Cardiac muscle cell (in vitro differentiated cells and primary cell): Measurements from ENCODE around the gene CPNE5. TPM values are rescaled to one million over a fixed set of nuclear protein-coding genes. Genes with fewer than 3 reads are reported as not detected.
A peak's percentile ranks its signal among the peaks of the same experiment; 100 is the strongest.
"Not testable (repeated sequence)": the region's sequence is repeated elsewhere in the genome, so short reads cannot be mapped to it uniquely, and the experiment has no call there.

Experiments used
- DNase-seq, 2 donors: peaks; one replicate each; pipeline versions ENCODE4 v3.0.0 to v3.0.0-alpha.2; 2010 to 2017; ENCODE audit warnings: low read depth in 1 of 2, low spot score in 1 of 2
- H3K27ac ChIP-seq: fragments of 200-600 bp; sonication (generic); 2 replicates; pipeline ENCODE4 v1.5.1; 2016
- H3K27me3 ChIP-seq: fragments of 200-600 bp; sonication (generic); 2 replicates; pipeline ENCODE4 v1.6.0; 2016; ENCODE audit warnings: control low read depth
- H3K36me3 ChIP-seq: fragments of 200-600 bp; sonication (generic); 2 replicates; pipeline ENCODE4 v1.5.1; 2016; ENCODE audit warnings: control low read depth
- H3K4me1 ChIP-seq: fragments of 200-600 bp; sonication (generic); 2 replicates; pipeline ENCODE4 v1.8.1; 2017; ENCODE audit warnings: low read depth, mild to moderate bottlenecking, mixed run types
- H3K4me3 ChIP-seq: fragments of 200-600 bp; sonication (generic); 2 replicates; pipeline ENCODE4 v1.5.1; 2016; ENCODE audit warnings: mild to moderate bottlenecking
- H3K9me3 ChIP-seq: fragments of 200-600 bp; sonication (generic); 2 replicates; pipeline ENCODE4 v1.5.1; 2017; ENCODE audit warnings: low read depth, mild to moderate bottlenecking, control low read depth
- polyA plus RNA-seq: library from polyadenylated mRNA; unstranded; fragments of >200 nt; fragmentation: Nextera tagmentation; extraction: Ambion mirVana; gene quantifications from 2 replicates; pipeline ENCODE4 v1.2.1, GENCODE V29; 2016
- total RNA-seq: library from RNA; depleted of rRNA; stranded (reverse); fragments of >200 nt; gene quantifications from 2 replicates; pipeline ENCODE4 v1.2.3, GENCODE V29; 2016
- TF ChIP-seq, protein P1 (sequence below): IDR thresholded peaks from 2 replicates; pipeline ENCODE4 v1.5.1; 2012; ENCODE audit warnings: low read depth, mild to moderate bottlenecking, low read length

Gene CPNE5
- total and polyA plus RNA-seq, 2 experiments from 2014 or later, result 51.6 to 52.1 TPM

DNA sequence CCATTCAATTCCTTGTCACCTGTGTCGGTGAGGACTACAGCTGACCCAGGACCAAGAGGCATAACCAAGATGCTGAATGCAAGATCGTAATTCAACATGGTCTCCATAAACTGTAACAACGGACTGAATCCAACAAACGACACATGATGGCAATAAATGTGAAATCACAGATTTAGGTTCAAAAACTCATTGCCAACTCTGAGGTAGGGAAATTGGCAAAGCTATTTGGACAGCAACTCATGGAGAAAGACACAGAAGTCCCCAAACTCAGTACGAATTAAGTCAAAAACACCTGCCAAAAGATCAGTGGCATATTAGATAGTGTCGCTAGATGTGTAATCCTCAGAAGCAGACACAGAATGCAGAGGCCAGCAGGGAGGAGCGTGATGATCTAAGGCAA is 25.0 kb downstream of the CPNE5 start:
- H3K9me3 ChIP-seq, result no peaks in the 10 kb centered on the region
- no peak overlapping the region for H3K4me3 ChIP-seq

DNA sequence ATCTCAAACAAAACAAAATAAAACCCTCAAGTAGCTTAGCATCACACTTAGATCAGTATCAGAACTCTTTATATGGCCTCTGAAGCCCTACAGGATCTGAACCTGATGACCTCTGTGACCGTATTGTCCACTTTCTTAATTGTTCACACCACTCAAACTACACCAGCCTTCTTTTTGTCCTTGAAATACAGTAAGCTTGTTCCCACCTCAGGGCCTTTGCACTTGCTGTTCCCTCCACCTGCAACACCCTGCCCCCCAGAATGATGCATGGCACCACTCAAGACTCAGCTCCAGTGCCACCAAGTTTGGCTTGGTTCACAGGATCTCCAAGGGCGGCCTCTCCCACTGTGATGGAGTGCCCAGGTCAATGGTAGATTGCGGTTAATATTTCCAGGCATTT is 25.7 kb downstream of the CPNE5 start:
- Histone ChIP-seq H3K27me3 (no peaks in the 10 kb centered on the region), H3K4me3 (no peak overlapping the region), H3K27ac (no peak overlapping the region), H3K36me3 (no peaks in the 10 kb centered on the region), H3K9me3 (no peaks in the 10 kb centered on the region), H3K4me1 (no peaks in the 10 kb centered on the region)
- DNase-seq, result no peak
- TF ChIP-seq, protein P1, sequence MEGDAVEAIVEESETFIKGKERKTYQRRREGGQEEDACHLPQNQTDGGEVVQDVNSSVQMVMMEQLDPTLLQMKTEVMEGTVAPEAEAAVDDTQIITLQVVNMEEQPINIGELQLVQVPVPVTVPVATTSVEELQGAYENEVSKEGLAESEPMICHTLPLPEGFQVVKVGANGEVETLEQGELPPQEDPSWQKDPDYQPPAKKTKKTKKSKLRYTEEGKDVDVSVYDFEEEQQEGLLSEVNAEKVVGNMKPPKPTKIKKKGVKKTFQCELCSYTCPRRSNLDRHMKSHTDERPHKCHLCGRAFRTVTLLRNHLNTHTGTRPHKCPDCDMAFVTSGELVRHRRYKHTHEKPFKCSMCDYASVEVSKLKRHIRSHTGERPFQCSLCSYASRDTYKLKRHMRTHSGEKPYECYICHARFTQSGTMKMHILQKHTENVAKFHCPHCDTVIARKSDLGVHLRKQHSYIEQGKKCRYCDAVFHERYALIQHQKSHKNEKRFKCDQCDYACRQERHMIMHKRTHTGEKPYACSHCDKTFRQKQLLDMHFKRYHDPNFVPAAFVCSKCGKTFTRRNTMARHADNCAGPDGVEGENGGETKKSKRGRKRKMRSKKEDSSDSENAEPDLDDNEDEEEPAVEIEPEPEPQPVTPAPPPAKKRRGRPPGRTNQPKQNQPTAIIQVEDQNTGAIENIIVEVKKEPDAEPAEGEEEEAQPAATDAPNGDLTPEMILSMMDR, result no peak

More for the DNA sequence above, 25.0 kb downstream of the CPNE5 start:
- TF ChIP-seq, protein P1, result no peak
- Histone ChIP-seq H3K27me3 (no peaks in the 10 kb centered on the region), H3K36me3 (no peaks in the 10 kb centered on the region), H3K4me1 (no peaks in the 10 kb centered on the region), H3K27ac (no peak overlapping the region)
- no peak for DNase-seq

DNA sequence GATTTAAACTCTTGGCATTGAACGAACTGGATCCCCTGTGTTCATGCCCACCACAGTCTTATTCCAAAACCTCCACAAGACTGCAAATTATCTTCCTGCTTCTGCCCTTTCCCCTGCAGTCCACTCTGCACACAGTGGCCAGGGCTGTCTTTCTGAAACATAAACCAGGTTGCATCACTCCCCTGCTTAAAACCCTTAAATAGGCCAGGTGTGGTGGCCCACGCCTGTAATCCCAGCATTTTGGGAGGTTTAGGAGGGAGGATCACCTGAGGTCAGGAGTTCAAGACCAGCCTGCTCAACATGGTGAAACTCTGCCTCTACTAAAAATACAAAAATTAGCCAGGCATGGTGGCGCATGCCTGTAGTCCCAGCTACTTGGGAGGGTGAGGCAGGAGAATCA is 26.2 kb downstream of the CPNE5 start:
- not testable (repeated sequence) for H3K27me3 ChIP-seq, H3K9me3 ChIP-seq, H3K4me3 ChIP-seq, H3K36me3 ChIP-seq, H3K4me1 ChIP-seq, DNase-seq, H3K27ac ChIP-seq

DNA sequence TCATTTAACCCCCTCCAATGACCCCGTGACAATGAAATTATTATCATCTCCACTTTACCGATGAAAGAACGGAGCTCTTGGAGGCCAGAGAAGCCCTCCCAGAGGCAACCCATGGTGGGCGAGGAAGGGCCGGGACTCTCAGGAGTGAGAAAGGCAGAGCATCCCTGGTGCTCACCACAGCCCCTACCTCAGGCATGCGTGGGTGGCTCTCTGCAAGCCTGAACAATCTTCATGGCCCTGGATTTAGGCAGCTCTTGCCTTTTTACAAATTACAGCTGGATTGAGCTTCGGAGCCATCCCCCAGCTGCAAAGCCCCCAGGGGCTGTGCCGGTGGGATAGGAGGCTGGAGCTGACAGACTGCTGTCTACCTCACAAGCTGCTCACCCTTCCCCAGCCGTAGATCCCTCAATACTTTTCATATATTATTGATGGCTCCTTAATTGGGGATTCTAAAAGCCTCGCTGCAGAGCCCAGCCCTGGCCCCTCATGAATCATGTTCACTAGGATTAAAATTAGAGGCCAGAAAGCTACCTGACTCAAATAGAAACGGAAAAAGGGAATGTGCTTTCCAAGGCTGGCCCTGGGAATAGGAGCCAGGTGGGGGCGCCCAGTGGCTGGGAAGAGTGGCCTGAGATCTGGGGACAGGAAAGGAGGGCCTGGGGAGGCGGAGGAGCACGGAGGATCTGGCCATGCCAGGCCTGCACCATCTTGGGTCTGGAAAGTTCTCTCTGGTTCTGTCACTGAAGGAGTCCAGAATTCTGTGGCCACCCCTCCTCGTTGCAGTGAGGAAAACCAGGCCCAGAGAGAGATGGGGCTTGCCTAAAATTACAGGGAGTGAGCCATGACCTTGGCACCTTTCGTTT is 29.1 kb downstream of the CPNE5 start:
- TF ChIP-seq, protein P1, result peak; percentile 16
- no peaks in the 10 kb centered on the region for H3K4me1 ChIP-seq
- peak in 1 of 2 donors; percentile 41 for DNase-seq
- H3K4me3 ChIP-seq, result no peak overlapping the region
- H3K9me3 ChIP-seq, result no peaks in the 10 kb centered on the region
- no peak overlapping the region for H3K27ac ChIP-seq
- H3K27me3 ChIP-seq, result no peaks in the 10 kb centered on the region
- H3K36me3 ChIP-seq, result no peaks in the 10 kb centered on the region

DNA sequence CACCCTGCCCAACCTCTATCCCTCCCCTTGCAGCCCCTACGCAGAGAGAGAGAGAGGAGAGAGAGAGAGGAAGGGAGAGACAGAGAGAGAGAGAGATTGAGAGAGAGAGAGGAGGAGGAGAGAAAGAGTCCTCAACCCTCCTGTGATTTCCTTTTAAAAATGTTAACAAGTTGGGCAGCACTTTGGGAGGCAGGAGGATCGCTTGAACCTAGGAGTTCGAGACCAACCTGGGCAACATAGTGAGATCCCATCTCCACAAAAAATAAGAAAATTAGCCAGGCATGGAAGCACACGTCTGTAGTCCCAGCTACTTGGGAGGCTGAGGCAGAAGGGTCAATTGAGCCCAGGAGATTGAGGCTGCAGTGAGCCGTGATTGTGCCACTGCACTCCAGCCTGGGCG is 30.1 kb downstream of the CPNE5 start:
- Histone ChIP-seq H3K4me3 (no peak overlapping the region), H3K27ac (no peak overlapping the region), H3K36me3 (no peaks in the 10 kb centered on the region), H3K27me3 (no peaks in the 10 kb centered on the region), H3K9me3 (no peaks in the 10 kb centered on the region), H3K4me1 (no peaks in the 10 kb centered on the region)
- TF ChIP-seq, protein P1, result no peak
- no peak for DNase-seq

DNA sequence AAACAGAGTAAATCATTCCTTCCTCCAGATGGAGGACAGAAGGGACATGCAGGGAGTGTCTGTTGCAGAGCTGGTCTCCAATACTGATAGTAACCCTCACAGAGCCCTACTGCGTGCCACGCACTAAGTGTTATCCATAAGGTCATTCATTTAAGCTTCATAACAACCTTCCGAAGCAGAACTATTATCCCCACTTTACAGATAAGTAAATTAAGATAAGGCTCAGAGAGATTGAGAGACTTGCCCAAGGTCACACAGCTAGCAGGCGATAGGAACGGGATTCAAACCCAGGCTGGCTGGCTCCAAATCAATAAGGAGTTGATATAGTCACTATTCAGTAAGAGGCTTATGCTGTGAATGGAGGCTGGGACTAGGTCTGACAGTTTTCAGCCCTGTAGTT is 30.6 kb downstream of the CPNE5 start:
- TF ChIP-seq, protein P1, result no peak
- H3K36me3 ChIP-seq, result no peaks in the 10 kb centered on the region
- H3K27ac ChIP-seq, result no peak overlapping the region
- no peaks in the 10 kb centered on the region for H3K27me3 ChIP-seq
- no peaks in the 10 kb centered on the region for H3K4me1 ChIP-seq
- no peaks in the 10 kb centered on the region for H3K9me3 ChIP-seq
- no peak overlapping the region for H3K4me3 ChIP-seq
- DNase-seq, result no peak
